ENCODE results near the gene RALA.

The RALA gene

DNA sequence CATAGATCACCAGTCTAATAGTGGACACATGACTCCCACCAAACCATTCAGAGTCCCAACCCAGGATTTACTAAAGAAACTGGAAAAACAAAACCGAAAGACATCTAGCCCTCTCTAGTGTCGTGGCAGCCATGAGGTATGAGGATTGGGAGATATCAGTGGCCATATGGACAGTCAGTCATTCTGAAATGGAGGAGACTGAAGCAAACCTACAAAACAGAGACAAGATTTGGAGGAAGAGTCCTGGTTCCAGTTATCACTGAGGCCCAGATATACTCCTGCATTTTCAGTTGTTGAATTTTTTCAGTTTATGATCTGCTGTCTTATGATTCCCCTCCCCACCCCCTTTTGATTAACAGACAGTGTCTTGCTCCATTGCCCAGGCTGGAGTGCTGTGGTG lies 9.1 kb upstream of the RALA start:
- no peak for DNase-seq (ENCODE audit: low spot score)

- no peak for DNase-seq (ENCODE audit: low spot score)
Observed at GRCh38 chr7:39615350-39615975, 7.9 kb upstream of the RALA start.

- DNase-seq (ENCODE audit: low spot score) = no peak
Observed at GRCh38 chr7:39616138-39616537, 7.2 kb upstream of the RALA start.

- no peak for DNase-seq (ENCODE audit: low spot score)
Observed at GRCh38 chr7:39617005-39617404, 6.4 kb upstream of the RALA start.

DNA sequence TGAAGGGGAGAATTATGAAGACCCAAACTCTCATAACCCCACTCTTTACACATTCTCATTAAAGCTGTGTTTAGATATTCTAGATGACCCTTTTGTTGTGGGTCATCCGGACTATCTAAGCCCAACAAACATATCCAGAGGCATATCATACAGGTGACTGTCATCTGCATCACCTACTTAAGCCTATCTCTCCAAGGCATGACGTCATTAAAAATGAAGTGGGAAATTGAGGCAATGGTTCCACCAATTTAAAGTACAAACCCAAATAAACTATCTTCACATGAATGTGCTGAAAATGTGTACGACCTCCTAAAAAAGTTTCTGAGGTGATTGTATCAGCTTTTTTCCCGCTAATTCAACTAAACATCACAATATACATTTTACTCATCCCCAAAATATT lies 4.5 kb upstream of the RALA start:
- no peak for DNase-seq (ENCODE audit: low spot score)

GRCh38 chr7:39620486-39620885 lies 2.9 kb upstream of the RALA start:
- DNase-seq (ENCODE audit: low spot score) = no peak

GRCh38 chr7:39621261-39621660 lies 2.1 kb upstream of the RALA start:
- DNase-seq (ENCODE audit: low spot score) = peak; percentile 81

- DNase-seq (ENCODE audit: low spot score) = no peak
Observed at GRCh38 chr7:39621784-39622411, 1.5 kb upstream of the RALA start.

GRCh38 chr7:39622609-39623008 lies 763 bp upstream of the RALA start:
- no peak for DNase-seq (ENCODE audit: low spot score)

- peak; percentile 54 for DNase-seq (ENCODE audit: low spot score)
Observed at GRCh38 chr7:39623732-39624441, 515 bp downstream of the RALA start.

- DNase-seq (ENCODE audit: low spot score) = no peak
Observed at GRCh38 chr7:39624442-39624807, 1.1 kb downstream of the RALA start.

DNA sequence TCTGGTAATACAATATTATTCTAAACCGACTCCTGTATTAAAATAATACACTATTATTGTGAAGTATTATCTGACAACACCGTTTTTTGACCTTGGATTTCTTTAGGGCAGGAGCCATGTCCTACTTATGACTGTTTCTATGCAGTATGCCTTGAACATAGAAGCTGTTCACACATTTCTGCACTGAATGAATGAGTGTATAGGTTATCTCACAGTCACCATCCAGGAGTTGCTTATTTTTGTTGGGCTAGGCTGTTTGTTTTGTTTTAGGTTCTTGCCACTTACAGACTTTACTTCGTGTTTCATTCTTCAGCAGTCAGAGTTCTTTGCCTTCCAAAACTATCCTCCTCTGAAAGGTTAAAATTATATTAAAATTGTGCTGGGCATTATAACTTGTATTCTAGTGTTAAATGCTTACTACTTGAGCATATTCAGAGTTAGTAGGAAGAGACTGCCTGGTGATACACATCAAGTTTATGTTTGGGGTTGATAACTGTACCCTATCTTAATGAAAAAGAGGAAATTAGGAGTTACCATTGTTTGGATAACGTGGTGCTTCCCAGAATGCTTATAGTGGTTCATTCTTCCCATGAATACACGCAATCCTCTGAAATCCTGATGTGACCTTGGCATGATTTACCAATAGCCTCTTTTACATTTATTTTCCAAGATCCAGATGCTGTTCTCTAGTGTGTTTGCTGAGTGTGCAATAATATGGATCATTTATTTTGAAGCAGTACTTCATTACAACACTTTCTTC lies 1.7 kb downstream of the RALA start:
- peak; percentile 35 for DNase-seq (ENCODE audit: low spot score)

DNA sequence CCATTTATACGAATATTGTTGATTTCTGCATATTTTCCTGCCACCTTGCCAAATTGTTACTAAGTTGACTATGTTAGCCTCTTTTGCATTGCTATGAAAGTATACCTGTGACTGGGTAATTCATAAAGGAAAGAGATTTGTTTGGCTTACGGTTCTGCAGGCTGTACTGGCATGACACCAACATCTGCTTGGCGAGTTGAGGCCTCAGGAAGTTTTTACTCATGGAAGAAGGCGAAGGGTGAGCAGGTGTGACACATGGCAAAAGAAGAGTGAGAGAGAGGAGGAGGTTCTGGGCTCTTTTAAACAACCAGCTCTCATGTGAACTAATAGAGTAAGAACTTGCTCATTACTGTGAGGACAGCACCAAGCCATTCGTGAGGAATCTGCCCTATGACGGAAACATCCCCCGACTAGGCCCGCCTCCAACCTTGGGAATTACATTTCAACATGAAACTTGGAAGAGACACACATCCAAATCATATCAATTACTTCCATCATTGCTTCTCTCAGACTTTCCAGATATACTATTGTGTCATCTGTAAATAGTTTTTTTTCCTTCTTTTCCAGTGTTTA lies 8.4 kb downstream of the RALA start:
- no peak for DNase-seq (ENCODE audit: low spot score)

GRCh38 chr7:39633563-39634477 lies 10.4 kb downstream of the RALA start:
- no peak for DNase-seq (ENCODE audit: low spot score)

- no peak for DNase-seq (ENCODE audit: low spot score)
Observed at GRCh38 chr7:39634478-39634805, 11.1 kb downstream of the RALA start.

GRCh38 chr7:39637400-39637799 lies 14.0 kb downstream of the RALA start:
- no peak for DNase-seq (ENCODE audit: low spot score)

DNA sequence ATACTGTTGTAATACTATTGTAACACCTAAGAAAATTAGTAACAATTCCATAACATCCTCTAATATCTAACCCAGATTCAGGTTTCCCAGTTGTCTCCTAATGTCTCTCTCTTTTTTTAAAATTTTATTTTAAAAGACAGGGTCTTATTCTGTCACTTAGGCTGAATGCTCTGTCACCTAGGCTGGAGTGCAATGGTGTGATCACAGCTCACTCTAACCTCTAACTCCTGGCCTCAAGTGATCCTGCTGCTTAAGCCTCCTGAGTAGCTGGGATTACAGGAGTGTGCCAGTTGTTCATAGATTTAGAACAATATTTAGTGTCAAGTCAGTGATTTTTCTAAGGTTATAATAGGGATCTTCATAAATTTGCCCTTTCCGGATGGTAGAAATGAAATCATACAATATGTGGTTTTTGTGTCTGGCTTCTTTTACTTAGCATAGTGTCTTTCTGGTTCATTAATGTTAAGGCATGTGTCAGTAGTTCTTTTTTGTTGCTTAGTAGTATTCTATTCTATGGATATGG lies 14.7 kb downstream of the RALA start:
- no peak for DNase-seq (ENCODE audit: low spot score)

DNA sequence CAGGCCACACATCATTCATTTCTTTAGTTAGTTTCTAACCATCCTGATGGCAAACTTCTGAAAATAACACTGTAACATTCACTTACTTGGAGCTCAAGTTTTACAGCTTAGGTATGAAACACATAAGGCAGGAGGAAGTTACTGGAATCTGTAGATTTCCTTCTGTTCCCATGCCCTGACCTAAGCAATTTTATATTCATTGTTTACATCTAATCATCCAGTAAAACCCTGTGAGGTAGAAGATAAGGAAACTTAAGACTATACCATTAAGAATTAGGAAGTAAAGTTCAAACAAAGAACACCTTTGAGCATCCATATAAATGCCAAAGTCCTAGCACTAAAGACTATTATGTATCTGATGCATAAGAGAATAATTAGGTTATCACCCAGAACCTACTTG lies 19.5 kb downstream of the RALA start:
- no peak for DNase-seq (ENCODE audit: low spot score)

- DNase-seq (ENCODE audit: low spot score) = no peak
Observed at GRCh38 chr7:39644170-39644569, 20.8 kb downstream of the RALA start.

DNA sequence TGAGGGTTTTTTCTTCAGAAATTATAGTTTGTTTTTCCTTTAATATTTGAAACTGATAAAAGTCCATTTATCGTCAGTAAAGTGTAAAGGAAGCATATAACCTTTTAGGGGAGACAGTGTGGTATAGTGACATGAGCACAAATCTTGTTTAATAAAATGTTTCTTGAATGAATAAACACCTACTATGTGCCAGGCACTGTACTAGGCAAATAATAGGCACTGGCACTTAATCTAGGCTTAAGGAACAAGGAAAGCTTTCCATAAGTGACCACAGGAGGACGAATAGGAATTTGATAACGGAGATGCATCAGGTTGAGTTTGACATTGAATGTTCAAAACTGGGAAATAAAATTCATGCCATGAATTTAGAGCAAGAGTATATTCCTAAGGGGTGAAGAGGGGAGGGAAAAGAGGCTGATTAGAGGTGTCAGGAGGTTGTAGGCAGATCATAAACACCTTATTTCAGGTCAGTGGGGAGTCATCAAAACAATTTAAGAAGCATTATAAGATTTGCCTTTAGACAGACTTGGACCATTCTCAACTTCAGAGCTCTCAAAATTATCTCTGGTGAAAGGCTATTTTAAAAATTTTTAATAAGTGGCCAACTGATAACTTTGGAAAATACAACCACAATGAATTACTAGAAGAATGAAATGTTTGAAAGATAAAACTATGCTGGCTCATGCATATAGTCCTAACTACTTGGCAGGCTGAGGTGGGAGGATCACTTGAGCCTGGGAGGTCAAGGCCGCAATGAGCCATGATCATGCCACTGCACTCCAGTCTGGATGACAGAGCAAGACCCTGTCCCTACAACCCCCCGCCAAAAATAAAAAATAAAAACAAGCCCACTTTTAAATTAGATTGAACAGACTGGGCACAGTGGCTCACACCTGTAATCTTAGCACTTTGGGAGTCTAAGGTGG lies 22.4 kb downstream of the RALA start:
- no peak for DNase-seq (ENCODE audit: low spot score)
